Subcutaneous abdominal adipose tissue (tissue), 5 donors: ENCODE results near the gene ZNF579.
A peak's percentile ranks its signal among the peaks of the same experiment; 100 is the strongest.

Experiments
- H3K27ac ChIP-seq: one replicate; pipeline ENCODE4 v1.7.0; 2013; ENCODE audit warnings: low read depth, mild to moderate bottlenecking, inconsistent platforms, low read length, moderate library complexity
- H3K27me3 ChIP-seq, 5 donors: one replicate each; pipeline ENCODE4 v1.7.0; 2013; ENCODE audit warnings: low read length in 5 of 5, inconsistent platforms in 1 of 5; ENCODE audit not compliant: control insufficient read depth in 5 of 5, insufficient read depth in 4 of 5
- H3K36me3 ChIP-seq, 5 donors: one replicate each; pipeline ENCODE4 v1.7.0; 2013; ENCODE audit warnings: low read length in 5 of 5; ENCODE audit not compliant: control insufficient read depth in 5 of 5, insufficient read depth in 5 of 5
- H3K4me1 ChIP-seq, 5 donors: one replicate each; pipeline ENCODE4 v1.7.0; 2013; ENCODE audit warnings: low read length in 5 of 5, mild to moderate bottlenecking in 3 of 5, moderate library complexity in 1 of 5; ENCODE audit not compliant: control insufficient read depth in 5 of 5, insufficient read depth in 5 of 5
- H3K4me3 ChIP-seq, 5 donors: one replicate each; pipeline ENCODE4 v1.7.0; 2013; ENCODE audit warnings: low read length in 5 of 5, low read depth in 1 of 5
- H3K9ac ChIP-seq, 5 donors: one replicate each; pipeline ENCODE4 v1.7.0; 2013; ENCODE audit warnings: low read length in 5 of 5, mild to moderate bottlenecking in 4 of 5, moderate library complexity in 3 of 5
- H3K9me3 ChIP-seq, 5 donors: one replicate each; pipeline ENCODE4 v1.7.0; 2013; ENCODE audit warnings: low read length in 5 of 5; ENCODE audit not compliant: control insufficient read depth in 5 of 5
- donor health status: healthy.
- donor health status: healthy.
- donor health status: healthy.
- donor health status: healthy.
- donor health status: healthy.

ZNF579 gene

DNA sequence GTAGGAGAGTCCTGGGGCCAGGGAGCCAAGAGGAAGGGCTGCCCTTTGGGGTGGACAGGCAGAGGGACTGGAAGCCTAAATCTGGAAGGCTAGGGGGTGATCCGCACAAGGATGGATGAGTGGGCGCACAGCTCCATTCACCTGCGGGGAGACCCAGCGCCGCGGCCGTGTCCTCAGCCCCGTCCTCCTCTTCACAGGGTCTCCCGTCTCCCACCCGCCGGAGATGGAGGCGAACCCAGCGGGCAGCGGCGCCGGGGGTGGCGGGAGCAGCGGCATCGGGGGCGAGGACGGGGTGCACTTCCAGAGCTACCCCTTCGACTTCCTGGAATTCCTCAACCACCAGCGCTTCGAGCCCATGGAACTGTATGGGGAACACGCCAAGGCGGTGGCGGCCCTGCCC, 32.7 kb upstream of the ZNF579 start:
- no peak overlapping the region for H3K27ac ChIP-seq
- peaks cover 0 to 4% (median 0%) of the 10 kb centered on the region in 5 donors for H3K9me3 ChIP-seq
- no peak overlapping the region for H3K4me3 ChIP-seq
- peaks cover 0 to 54% (median 39%) of the 10 kb centered on the region in 5 donors for H3K36me3 ChIP-seq
- peaks cover 0 to 20% (median 7%) of the 10 kb centered on the region in 5 donors for H3K4me1 ChIP-seq
- no peak overlapping the region for H3K9ac ChIP-seq
- H3K27me3 ChIP-seq, result no peaks in the 10 kb centered on the region

GRCh38 chr19:55611983-55612645, 31.5 kb upstream of the ZNF579 start:
- no peak overlapping the region for H3K27ac ChIP-seq
- peaks cover 0 to 4% (median 0%) of the 10 kb centered on the region in 5 donors for H3K9me3 ChIP-seq
- peaks cover 0 to 46% (median 32%) of the 10 kb centered on the region in 5 donors for H3K36me3 ChIP-seq
- no peak overlapping the region for H3K4me3 ChIP-seq
- no peaks in the 10 kb centered on the region for H3K27me3 ChIP-seq
- peak overlapping the region in 1 of 5 donors; percentile 24 for H3K9ac ChIP-seq
- H3K4me1 ChIP-seq, result peaks cover 0 to 17% (median 8%) of the 10 kb centered on the region in 5 donors

DNA sequence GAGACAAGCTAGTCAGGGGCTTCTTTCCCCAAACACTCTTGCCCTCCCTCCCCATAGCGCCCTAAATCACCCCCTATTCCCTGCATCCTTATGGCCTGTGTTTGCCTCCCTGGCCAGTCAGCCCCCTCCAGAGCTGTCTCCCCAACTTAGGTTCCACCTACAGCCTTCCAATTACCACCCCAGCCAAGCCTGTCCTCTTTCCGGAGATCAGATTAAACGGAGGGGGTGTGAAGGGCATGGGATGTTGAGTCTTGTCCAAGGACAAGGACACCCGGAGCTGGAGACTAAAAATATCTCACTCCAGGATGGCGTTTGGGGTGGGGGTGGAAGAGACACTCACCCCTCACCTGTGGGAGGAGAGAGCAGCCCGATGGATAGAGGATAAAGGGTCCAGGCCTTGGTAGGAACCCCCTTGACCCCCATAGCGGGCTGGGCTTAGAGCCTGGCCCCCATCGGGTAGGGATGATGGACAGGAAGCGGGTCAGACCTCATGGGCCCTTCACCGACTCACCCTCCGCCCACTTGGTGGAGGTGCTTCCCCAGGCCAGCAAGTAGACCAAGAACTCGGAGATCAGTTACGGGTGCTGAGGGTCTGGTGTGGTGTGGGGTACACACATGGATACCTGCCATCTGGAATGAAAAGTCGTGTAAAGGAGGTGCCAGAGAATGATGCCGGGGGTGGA, 30.8 kb upstream of the ZNF579 start:
- peaks cover 1 to 24% (median 14%) of the 10 kb centered on the region in 5 donors for H3K4me1 ChIP-seq
- no peak overlapping the region for H3K4me3 ChIP-seq
- H3K9ac ChIP-seq, result peak overlapping the region in 1 of 5 donors; percentile 41
- peaks cover 0 to 45% (median 27%) of the 10 kb centered on the region in 5 donors for H3K36me3 ChIP-seq
- H3K27me3 ChIP-seq, result no peaks in the 10 kb centered on the region
- no peak overlapping the region for H3K27ac ChIP-seq
- H3K9me3 ChIP-seq, result peaks cover 0 to 4% (median 0%) of the 10 kb centered on the region in 5 donors

GRCh38 chr19:55609326-55609725, 28.7 kb upstream of the ZNF579 start:
- no peak overlapping the region for H3K9ac ChIP-seq
- no peak overlapping the region for H3K4me3 ChIP-seq
- no peaks in the 10 kb centered on the region for H3K27me3 ChIP-seq
- H3K36me3 ChIP-seq, result peaks cover 0 to 25% (median 12%) of the 10 kb centered on the region in 5 donors
- peaks cover 3 to 37% (median 28%) of the 10 kb centered on the region in 5 donors for H3K4me1 ChIP-seq
- no peak overlapping the region for H3K27ac ChIP-seq
- peaks cover 0 to 4% (median 0%) of the 10 kb centered on the region in 5 donors for H3K9me3 ChIP-seq

- no peaks in the 10 kb centered on the region for H3K27me3 ChIP-seq
- peaks cover 0 to 4% (median 0%) of the 10 kb centered on the region in 5 donors for H3K9me3 ChIP-seq
- H3K36me3 ChIP-seq, result peaks cover 0 to 29% (median 13%) of the 10 kb centered on the region in 5 donors
- no peak overlapping the region for H3K27ac ChIP-seq
- H3K4me1 ChIP-seq, result peaks cover 3 to 28% (median 24%) of the 10 kb centered on the region in 5 donors
- H3K4me3 ChIP-seq, result peak overlapping the region in 3 of 5 donors; percentile 90 to 99 (median 90)
- peak overlapping the region in 3 of 5 donors; percentile 42 to 92 (median 45) for H3K9ac ChIP-seq
These were observed 26.2 kb upstream of the ZNF579 start for GRCh38 chr19:55606817-55607216.

- Histone ChIP-seq H3K4me3 (peak overlapping the region; percentile 86 to 99 (median 90)), H3K9ac (peak overlapping the region; percentile 42 to 96 (median 87)), H3K27ac (peak overlapping the region; percentile 88), H3K4me1 (peaks cover 3 to 27% (median 23%) of the 10 kb centered on the region in 5 donors), H3K9me3 (peaks cover 0 to 4% (median 0%) of the 10 kb centered on the region in 5 donors), H3K36me3 (peaks cover 0 to 29% (median 13%) of the 10 kb centered on the region in 5 donors), H3K27me3 (no peaks in the 10 kb centered on the region)
These were observed 25.8 kb upstream of the ZNF579 start for GRCh38 chr19:55606471-55606787.

GRCh38 chr19:55605637-55606470, 25.2 kb upstream of the ZNF579 start, which contains the start of gene ZNF865:
ZNF865 (plus strand) TSS chr19:55605647; CDS start chr19:55613619, 7,972 bp downstream.
- peak within 1 kb of the TSS; percentile 88 for H3K27ac ChIP-seq
- peak within 1 kb of the TSS; percentile 63 to 97 (median 92) for H3K9ac ChIP-seq
- peak within 1 kb of the TSS; percentile 86 to 99 (median 90) for H3K4me3 ChIP-seq
- H3K9me3 ChIP-seq, result peaks cover 0 to 4% (median 0%) of the 10 kb centered on the region in 5 donors
- peaks cover 0 to 29% (median 13%) of the 10 kb centered on the region in 5 donors for H3K36me3 ChIP-seq
- no peaks in the 10 kb centered on the region for H3K27me3 ChIP-seq
- H3K4me1 ChIP-seq, result peaks cover 3 to 31% (median 28%) of the 10 kb centered on the region in 5 donors

DNA sequence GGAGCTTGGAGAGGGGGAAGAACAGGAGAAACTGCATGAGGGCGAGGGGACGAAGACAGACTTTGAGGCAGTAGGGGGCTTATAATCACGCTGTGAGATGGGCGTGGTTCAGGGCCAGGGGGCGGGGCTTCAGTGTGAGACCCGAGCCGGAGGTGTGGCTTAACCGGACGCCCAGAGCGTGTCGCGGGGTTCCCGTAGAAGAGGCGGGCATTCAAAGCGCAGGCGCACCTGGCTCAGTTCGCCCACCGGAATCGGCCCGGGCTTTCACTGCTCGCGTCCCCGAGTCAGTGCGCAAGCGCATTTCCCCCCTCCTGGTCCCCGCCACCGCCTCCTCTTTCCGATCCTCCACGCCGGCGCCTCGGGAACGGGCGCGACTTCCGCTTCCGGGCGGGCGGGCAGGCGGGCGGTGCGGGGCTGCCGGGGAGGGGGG, 24.6 kb upstream of the ZNF579 start:
- peak overlapping the region; percentile 88 for H3K27ac ChIP-seq
- H3K9ac ChIP-seq, result peak overlapping the region in 3 of 5 donors; percentile 68 to 97 (median 69)
- H3K4me3 ChIP-seq, result peak overlapping the region; percentile 64 to 92 (median 86)
- H3K36me3 ChIP-seq, result peaks cover 0 to 25% (median 9%) of the 10 kb centered on the region in 5 donors
- peaks cover 0 to 4% (median 0%) of the 10 kb centered on the region in 5 donors for H3K9me3 ChIP-seq
- H3K27me3 ChIP-seq, result no peaks in the 10 kb centered on the region
- peaks cover 3 to 35% (median 31%) of the 10 kb centered on the region in 5 donors for H3K4me1 ChIP-seq

- H3K4me1 ChIP-seq, result peaks cover 5 to 36% (median 32%) of the 10 kb centered on the region in 5 donors
These were observed 23.1 kb upstream of the ZNF579 start for GRCh38 chr19:55603581-55604292.

More at GRCh38 chr19:55603581-55604292, 23.1 kb upstream of the ZNF579 start:
- Histone ChIP-seq H3K36me3 (peaks cover 0 to 14% (median 2%) of the 10 kb centered on the region in 5 donors), H3K9ac (no peak overlapping the region), H3K27ac (no peak overlapping the region), H3K27me3 (no peaks in the 10 kb centered on the region), H3K4me3 (no peak overlapping the region), H3K9me3 (no peaks in the 10 kb centered on the region)
